GM18951 (cell line): Measurements from ENCODE around the gene SELE.
"Not testable (repeated sequence)": the region's sequence is repeated elsewhere in the genome, so short reads cannot be mapped to it uniquely, and the experiment has no call there.

ENCODE experiments used
- POLR2A ChIP-seq: IDR thresholded peaks from 4 replicates; pipeline ENCODE4 v1.6.1; 2011; ENCODE audit warnings: mild to moderate bottlenecking; ENCODE audit not compliant: insufficient read length, insufficient read depth; ENCODE audit errors: extremely low read depth
- in situ Hi-C: fragments of 300-500 bp; cut with MboI; formaldehyde crosslinking; loops from one replicate; pipeline ENCODE4 v1.12.0; 2022; ENCODE audit warnings: low sequenced_read_pairs, mixed read lengths, inconsistent platforms; ENCODE audit not compliant: unreplicated experiment

Gene SELE

DNA sequence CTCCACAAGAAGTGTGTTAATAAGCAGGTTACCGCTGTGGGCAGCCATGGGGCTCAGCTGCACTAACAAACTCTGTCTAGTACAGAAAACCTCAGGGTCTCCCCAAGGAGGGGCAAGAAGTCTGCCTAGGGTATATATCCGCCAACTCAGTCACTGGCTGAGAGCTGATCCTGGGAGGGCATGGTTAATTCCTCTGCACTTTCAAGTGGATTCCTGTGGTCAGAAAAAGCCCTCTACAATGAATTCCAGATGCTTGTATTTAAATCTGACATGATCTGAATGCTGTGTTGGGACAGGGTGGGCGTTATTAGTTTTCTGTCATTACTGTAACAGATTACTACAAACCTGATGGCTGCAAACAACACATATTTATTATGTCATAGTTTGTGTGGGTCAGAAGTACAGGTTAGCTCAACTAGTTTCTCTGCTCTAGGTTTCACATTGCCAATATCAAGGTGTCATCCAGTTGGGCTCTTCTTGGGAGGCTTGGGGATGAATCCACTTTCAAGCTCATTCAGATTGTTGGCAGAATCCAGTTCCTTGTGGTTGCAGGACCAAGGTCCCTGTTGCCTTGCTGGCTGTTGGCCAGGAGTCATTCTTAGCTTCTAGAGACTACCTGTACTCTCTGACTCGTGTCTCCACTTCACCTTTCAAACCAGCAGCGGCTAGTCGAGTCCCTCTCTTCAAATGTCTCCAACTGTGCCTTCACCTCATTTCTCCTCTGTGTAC, 8.0 kb upstream of the SELE start:
- in situ Hi-C loops: no loop called here
- no peak for TF ChIP-seq POLR2A

DNA sequence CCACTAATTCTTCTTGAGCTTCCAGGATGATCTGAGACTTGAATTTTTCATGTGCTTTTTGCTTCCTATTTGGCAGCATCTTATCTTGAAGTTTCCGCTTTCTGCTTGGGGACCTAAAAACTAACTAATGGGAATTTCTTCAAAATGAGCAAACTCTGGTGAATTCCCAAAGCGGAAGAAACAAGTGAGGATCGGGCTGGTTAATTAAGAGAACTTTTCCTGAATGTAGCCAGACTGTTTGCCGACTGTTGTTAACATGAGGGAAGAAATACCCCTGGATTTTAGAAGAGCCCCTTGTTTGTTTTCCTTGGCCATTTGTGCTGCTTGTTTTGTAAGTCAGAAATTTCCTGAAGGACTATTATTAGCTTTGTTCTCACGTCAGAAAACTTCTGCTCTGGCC, 6.1 kb upstream of the SELE start:
- in situ Hi-C loops: no loop called here
- TF ChIP-seq POLR2A: no peak

DNA sequence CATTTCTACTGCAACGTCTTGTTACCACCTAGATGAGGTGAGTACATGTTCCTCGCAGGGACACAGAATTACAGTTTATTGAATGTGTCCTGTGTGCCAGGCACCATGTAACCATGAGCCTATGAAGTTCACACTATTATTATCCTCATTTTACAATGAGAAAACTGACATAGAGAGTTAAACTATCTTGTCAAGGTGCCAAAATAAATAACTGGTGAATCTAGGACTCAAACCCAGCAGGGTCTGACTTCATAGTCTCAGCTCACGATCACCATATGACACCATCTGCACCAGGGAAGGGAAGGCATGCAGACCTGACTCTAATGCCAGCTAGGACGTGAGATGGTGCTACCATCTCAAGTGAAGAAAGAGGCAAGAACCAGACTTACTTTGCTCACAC, 2.4 kb downstream of the SELE start:
- in situ Hi-C loops: no loop called here
- TF ChIP-seq POLR2A: no peak

DNA sequence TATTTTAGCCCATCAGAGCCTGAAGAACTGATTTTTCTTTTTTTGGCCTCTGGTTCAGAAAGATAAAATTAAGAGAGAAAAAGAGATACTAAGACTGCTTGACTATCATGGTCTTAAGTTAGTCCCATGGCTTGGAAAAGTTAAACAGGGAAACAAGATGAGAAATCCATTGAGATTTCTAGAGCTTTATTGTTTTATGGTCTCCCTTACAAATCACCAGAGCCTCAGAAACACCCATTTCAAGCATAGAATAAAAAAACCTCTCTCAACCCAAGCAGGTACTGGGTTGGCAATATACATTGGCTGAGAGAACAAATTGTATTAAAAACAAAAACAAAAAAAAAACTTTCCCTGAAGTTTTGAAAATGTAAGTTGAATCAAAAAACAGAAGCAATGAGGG, 3.9 kb downstream of the SELE start:
- in situ Hi-C loops: no loop called here

DNA sequence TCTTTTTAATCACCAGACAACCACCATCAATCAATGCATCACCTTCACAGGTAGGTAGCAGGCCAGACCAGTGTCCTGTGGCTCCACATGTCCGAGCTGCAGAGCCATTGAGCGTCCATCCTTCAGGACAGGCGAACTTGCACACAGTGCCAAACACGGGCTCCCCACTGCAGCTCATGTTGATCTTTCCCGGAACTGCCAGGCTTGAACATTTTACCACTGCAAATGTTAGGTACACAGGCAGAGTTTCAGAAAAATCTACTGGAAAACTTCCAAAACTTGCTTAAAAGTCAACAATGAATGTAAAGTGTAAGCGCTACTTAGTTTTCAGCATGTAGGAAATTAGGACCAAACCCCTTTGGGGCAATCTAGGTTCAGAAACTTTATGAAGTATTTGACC, 6.6 kb downstream of the SELE start:
- in situ Hi-C loops: no loop called here
- no peak for TF ChIP-seq POLR2A

More for the DNA sequence above, 3.9 kb downstream of the SELE start:
- no peak for TF ChIP-seq POLR2A

DNA sequence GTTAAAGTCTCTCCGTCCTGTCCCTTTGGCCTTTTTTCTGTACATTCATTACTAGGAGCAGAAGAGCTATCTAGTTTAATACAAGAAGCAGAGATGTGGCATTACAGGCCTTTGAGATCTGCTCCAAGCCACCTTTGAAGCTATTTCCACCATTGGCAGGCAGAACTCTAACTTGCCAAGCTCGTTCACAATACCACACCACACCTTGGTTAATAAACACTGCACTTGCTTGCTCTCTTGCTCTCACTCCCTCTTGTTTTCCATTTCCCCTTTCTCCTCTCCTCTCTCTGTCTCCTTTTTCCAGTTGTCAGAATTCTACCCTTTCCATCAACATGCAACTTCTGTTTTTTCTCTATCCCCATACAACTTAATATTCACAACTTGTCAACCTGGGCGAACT, 7.0 kb downstream of the SELE start:
- in situ Hi-C loops: no loop called here

DNA sequence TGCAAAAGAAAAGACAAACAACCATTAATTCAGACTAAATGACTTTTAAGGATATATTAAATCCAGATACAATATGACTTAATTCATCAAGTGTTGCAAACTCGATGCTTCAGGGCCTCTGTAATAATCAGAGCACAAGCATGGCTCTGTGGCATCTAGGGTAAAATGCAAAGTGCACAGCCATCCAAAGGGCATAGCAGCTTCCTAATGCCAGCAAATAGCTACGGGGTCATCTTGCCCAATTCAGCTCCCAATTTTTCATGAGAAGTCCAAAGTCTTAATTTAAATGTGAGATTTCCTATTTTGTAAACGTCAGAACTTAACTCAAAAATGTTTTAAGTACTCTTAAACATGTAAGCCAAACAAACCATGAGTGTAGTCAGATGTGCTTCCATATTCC, 7.9 kb downstream of the SELE start:
- in situ Hi-C loops: no loop called here
- no peak for TF ChIP-seq POLR2A

More for the DNA sequence above, 7.0 kb downstream of the SELE start:
- TF ChIP-seq POLR2A: no peak

DNA sequence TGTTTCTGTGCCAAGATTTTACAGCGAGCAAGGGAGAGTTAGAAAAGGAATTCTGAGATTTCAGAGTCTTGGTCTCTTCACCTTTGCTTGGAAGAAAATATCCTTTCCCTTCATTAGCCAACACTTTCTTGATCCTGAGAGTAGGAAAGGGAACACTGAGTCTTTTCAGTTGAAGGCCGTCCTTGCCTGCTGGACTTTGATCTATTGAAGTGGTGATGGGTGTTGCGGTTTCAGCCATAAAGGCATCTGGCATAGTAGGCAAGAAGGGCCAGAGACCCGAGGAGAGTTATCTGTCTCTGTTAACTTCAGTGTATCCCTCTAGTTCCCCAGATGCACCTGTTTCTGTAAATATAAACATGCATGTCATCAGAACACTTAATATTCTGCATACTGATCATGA, 9.7 kb downstream of the SELE start:
- in situ Hi-C loops: no loop called here
- no peak for TF ChIP-seq POLR2A

DNA sequence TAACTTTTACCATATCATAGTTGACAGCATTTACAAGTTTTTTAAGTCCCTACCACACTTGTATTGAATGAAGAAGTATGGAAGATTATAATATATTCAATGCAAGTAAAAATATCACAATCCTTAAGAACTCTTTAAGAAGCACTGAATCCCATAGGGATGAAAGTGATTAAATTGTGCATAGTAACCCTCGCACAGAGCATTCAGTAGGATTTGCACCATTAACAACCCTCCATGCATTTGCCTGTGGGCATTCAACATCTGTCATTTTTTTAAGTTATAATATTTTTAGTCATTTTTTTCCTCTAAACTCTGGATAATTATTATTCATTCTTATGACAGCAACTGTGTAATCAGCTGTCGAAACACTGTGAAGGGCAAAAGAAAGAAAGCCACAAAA, 10.1 kb downstream of the SELE start:
- in situ Hi-C loops: no loop called here

DNA sequence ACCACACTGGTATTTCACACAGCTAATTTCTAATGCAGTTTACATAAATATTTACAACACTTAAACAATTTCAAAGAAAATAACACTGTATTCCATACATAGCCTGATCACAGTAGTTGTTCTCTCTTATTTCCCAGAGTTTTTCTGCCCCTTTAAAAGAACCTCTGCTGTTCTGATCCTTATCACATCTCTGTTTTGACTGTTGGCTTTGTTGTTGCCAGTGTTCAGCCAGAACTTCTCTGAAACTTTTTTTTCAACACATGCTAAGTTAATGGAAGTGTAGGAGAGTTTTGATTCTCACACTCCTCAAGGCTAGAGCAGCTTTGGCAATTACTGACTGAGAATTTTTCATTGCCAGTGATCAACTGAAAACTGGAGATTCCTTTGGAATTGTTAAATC, 11.1 kb downstream of the SELE start:
- TF ChIP-seq POLR2A: no peak
- in situ Hi-C loops: no loop called here

More for the DNA sequence above, 10.1 kb downstream of the SELE start:
- TF ChIP-seq POLR2A: no peak

DNA sequence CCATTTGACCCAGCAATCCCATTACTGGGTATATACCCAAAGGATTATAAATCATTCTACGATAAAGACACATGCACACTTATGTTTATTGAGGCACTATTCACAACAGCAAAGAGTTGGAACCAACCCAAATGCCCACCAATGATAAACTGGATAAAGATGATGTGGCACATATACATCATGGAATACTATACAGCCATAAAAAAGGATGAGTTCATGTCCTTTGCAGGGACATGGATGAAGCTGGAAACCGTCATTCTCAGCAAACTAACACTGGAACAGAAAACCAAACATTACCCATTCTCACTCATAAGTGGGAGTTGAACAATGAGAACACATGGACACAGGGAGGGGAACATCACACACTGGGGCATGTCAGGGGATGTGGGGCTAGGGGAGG, 18.8 kb downstream of the SELE start:
- in situ Hi-C loops: not testable (repeated sequence)

DNA sequence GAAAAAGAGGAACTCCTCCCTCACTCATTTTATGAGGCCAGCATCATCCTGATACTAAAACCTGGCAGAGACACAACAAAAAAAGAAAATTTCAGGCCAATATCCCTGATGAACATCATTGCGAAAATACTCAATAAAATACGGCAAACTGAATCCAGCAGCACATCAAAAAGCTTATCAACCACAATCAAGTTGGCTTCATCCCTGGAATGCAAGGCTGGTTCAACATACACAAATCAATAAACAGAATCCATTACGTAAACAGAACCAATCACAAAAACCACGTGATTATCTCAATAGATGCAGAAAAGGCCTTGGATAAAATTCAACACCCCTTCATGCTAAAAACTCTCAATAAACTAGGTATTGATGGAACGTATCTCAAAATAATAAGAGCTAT, 20.8 kb downstream of the SELE start:
- in situ Hi-C loops: not testable (repeated sequence)

DNA sequence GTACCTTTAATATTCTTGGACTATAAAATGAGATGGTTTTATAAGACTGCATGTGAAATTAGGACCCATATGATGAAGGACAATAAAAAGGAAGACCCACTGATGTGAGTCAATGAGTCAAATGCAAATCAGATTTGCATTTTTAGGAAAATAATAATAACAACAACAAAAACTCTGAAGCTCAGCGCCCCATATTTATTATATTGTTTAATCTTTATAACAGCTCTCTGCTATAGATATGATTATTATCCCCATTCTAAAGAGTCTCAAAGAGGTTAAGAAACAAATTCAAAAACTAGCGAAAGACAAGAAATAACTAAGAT, 21.6 kb downstream of the SELE start:
- in situ Hi-C loops: no loop called here
- no peak for TF ChIP-seq POLR2A

DNA sequence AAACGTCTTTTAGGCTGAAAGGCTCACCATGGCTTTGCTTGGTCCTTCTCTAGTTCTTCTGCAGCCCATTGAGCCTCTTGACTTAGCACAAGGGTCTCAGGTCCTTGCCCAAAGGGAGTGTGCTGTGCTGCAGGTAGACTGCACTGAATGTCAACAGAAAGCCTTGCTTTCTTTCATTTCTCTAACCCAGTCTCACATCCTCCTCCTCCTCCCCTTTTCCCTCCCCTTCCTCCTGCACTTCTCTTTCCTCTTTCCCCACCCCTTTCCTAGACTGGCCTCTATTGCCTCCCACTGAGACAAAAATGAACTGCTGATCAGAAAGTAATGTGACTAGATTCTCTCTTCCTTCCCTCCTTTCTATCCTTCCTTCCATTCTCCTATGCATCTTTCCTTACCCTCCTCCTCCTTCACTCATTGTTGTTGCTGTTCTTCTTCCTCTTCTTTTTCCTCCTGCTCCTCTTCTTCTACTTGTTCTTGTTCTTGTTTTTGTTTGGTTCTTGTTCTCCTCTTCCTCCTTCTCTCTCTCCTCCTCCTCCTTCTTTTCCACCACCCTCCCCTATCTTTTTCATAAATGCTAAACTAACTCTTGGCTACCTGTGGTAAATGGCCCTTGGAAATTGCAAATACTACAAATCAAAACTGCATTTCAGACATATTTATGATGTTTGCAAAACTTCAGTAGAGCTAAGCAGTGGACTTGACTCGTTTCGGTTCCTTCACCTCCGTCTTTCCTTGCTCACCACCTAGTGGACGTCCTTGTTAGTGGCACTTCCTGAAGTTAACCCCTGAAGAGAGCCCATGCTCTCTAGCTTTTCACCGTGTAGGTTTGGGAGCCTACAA, 22.2 kb downstream of the SELE start, which contains the start of gene SELL:
SELL (minus strand) TSS at position 152 of the 840 bp plus-strand sequence; CDS start at position 30, 122 bp downstream.
- peak; percentile 74 for TF ChIP-seq POLR2A
- in situ Hi-C loops: no loop called here
